ENCODE data around the gene HOXA3. TPM values are rescaled to one million over a fixed set of nuclear protein-coding genes. Genes with fewer than 3 reads are reported as not detected.

The HOXA3 gene
- total RNA-seq, 1 donor from 2014 or later = 3.9 TPM

- no peak for TF ChIP-seq POLR2AphosphoS5 (IDR thresholded peaks at IDR 0.05; ENCODE audit: insufficient read depth in 1 of 2, low read depth in 1 of 2)
- TF ChIP-seq, protein P1, sequence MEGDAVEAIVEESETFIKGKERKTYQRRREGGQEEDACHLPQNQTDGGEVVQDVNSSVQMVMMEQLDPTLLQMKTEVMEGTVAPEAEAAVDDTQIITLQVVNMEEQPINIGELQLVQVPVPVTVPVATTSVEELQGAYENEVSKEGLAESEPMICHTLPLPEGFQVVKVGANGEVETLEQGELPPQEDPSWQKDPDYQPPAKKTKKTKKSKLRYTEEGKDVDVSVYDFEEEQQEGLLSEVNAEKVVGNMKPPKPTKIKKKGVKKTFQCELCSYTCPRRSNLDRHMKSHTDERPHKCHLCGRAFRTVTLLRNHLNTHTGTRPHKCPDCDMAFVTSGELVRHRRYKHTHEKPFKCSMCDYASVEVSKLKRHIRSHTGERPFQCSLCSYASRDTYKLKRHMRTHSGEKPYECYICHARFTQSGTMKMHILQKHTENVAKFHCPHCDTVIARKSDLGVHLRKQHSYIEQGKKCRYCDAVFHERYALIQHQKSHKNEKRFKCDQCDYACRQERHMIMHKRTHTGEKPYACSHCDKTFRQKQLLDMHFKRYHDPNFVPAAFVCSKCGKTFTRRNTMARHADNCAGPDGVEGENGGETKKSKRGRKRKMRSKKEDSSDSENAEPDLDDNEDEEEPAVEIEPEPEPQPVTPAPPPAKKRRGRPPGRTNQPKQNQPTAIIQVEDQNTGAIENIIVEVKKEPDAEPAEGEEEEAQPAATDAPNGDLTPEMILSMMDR (IDR thresholded peaks at IDR 0.05) = no peak
- no peak for TF ChIP-seq POLR2A (IDR thresholded peaks at IDR 0.05)
- no peaks in the 10 kb centered on the region for H3K27me3 ChIP-seq
- intact Hi-C loops (cut with DNase I) = no loop called here
- peak in 1 of 2 donors; percentile 70 for DNase-seq (ENCODE audit: extremely low spot score in 2 of 2)
- no peak overlapping the region for H3K4me3 ChIP-seq
- H3K27ac ChIP-seq = no peak overlapping the region
- no peaks in the 10 kb centered on the region for H3K36me3 ChIP-seq
- peaks cover 13% of the 10 kb centered on the region for H3K4me1 ChIP-seq
- H3K9me3 ChIP-seq = no peaks in the 10 kb centered on the region
These were observed 35.2 kb downstream of the HOXA3 start for GRCh38 chr7:27116962-27117886.

GRCh38 chr7:27116031-27116961, 36.1 kb downstream of the HOXA3 start:
- peak in 1 of 2 donors; percentile 77 for DNase-seq (ENCODE audit: extremely low spot score in 2 of 2)
- Histone ChIP-seq H3K36me3 (no peaks in the 10 kb centered on the region), H3K9me3 (no peaks in the 10 kb centered on the region), H3K4me1 (peaks cover 13% of the 10 kb centered on the region), H3K27me3 (no peaks in the 10 kb centered on the region), H3K4me3 (no peak overlapping the region), H3K27ac (no peak overlapping the region)
- intact Hi-C loops (cut with DNase I) = no loop called here
- TF ChIP-seq, protein P1 (IDR thresholded peaks at IDR 0.05) = no peak
- TF ChIP-seq POLR2A (IDR thresholded peaks at IDR 0.05) = no peak
- TF ChIP-seq POLR2AphosphoS5 (IDR thresholded peaks at IDR 0.05; ENCODE audit: insufficient read depth in 1 of 2, low read depth in 1 of 2) = no peak

GRCh38 chr7:27115221-27116026, 37.0 kb downstream of the HOXA3 start:
- intact Hi-C loops (cut with DNase I) = no loop called here
- DNase-seq (ENCODE audit: extremely low spot score in 2 of 2) = peak in 1 of 2 donors; percentile 82
- TF ChIP-seq, protein P1 (IDR thresholded peaks at IDR 0.05) = no peak
- TF ChIP-seq POLR2A (IDR thresholded peaks at IDR 0.05) (no peak), POLR2AphosphoS5 (IDR thresholded peaks at IDR 0.05; ENCODE audit: insufficient read depth in 1 of 2, low read depth in 1 of 2) (no peak)

GRCh38 chr7:27114881-27115220, 37.5 kb downstream of the HOXA3 start:
- peak in 1 of 2 donors; percentile 61 for DNase-seq (ENCODE audit: extremely low spot score in 2 of 2)
- Histone ChIP-seq H3K27ac (no peak overlapping the region), H3K4me3 (no peak overlapping the region), H3K4me1 (peaks cover 13% of the 10 kb centered on the region), H3K9me3 (no peaks in the 10 kb centered on the region), H3K36me3 (no peaks in the 10 kb centered on the region), H3K27me3 (no peaks in the 10 kb centered on the region)
- intact Hi-C loops (cut with DNase I) = no loop called here
- no peak for TF ChIP-seq POLR2A (IDR thresholded peaks at IDR 0.05)
- no peak for TF ChIP-seq POLR2AphosphoS5 (IDR thresholded peaks at IDR 0.05; ENCODE audit: insufficient read depth in 1 of 2, low read depth in 1 of 2)
- TF ChIP-seq, protein P1 (IDR thresholded peaks at IDR 0.05) = no peak

More at GRCh38 chr7:27115221-27116026, 37.0 kb downstream of the HOXA3 start:
- H3K27me3 ChIP-seq = no peaks in the 10 kb centered on the region
- no peaks in the 10 kb centered on the region for H3K36me3 ChIP-seq
- H3K9me3 ChIP-seq = no peaks in the 10 kb centered on the region
- H3K4me3 ChIP-seq = peak overlapping the region in 1 of 2 donors; percentile 28
- no peak overlapping the region for H3K27ac ChIP-seq
- peaks cover 13% of the 10 kb centered on the region for H3K4me1 ChIP-seq
